HG02763 (cell line): ENCODE data around the gene IL1RAPL1.

ENCODE experiments used
- ATAC-seq: cut with Tn5 transposase; IDR thresholded peaks from one replicate; pipeline ENCODE4 v1.9.1; 2021; ENCODE audit warnings: mild to moderate bottlenecking, moderate library complexity; ENCODE audit not compliant: unreplicated experiment

IL1RAPL1 gene

GRCh38 chrX:29707088-29707487 is 1119.8 kb downstream of the IL1RAPL1 start:
- no peak for ATAC-seq

DNA sequence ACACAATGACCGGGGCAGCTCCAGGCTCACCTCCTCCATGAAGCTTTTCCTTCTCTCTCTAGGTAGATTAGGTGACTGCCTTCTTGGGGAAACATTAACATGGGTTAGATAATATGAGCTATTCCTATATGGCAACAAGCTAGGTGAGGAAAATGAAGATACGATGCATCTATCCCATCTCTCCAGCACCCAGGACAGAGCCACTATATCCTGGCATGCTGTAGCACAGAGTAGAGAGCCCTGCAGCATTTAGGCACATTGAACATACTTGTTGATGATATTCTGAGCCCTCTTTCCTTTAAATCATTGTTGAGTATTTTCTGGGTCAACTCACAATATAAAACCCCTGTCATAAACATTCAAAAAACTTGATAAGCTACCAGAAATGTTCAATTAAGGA is 1133.9 kb downstream of the IL1RAPL1 start:
- ATAC-seq = no peak

DNA sequence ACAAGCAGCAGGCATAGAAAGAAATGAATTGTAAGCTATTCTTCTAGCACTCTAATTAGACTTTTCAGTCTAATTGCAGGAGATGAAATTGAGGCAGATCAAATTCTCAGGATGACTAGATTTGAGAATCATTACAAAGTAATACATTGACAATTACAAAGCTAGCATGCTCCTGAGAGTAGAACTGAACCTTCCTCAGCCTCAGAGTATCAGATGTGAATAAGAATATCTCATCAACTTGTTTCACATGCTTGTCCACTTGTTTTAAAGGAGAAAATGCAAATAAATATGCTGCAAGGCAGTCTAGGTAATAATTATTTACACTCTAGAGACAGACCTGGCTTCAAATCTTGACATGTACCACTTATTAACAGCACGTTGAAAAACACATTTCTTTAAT is 1137.1 kb downstream of the IL1RAPL1 start:
- ATAC-seq = no peak

DNA sequence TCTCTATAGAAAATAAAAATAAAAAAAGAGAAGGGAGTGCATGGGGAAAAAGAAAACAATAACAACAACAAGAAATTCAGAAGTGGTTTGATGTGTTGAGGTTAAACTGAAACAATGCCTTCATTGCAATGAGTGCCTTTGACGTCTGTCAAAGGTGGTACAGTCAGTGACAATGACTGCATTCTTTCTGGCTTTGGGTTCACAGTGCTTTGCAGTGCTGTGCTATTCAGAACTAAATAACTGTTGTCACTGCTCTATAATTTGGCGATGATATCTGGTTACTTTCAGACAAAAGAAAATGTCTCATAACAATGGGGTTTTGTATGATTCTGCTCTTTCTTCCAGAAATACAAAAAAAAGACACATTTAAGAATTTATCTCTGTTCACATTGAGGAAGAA is 1139.6 kb downstream of the IL1RAPL1 start:
- ATAC-seq = no peak

- no peak for ATAC-seq
Measured at GRCh38 chrX:29728639-29729038, 1141.4 kb downstream of the IL1RAPL1 start.

GRCh38 chrX:29744966-29745365 is 1157.7 kb downstream of the IL1RAPL1 start:
- ATAC-seq = no peak

- no peak for ATAC-seq
Measured at GRCh38 chrX:29746326-29746725, 1159.1 kb downstream of the IL1RAPL1 start.

- ATAC-seq = no peak
Measured at GRCh38 chrX:29762006-29762405, 1174.8 kb downstream of the IL1RAPL1 start.

GRCh38 chrX:29775890-29776289 is 1188.6 kb downstream of the IL1RAPL1 start:
- ATAC-seq = no peak

DNA sequence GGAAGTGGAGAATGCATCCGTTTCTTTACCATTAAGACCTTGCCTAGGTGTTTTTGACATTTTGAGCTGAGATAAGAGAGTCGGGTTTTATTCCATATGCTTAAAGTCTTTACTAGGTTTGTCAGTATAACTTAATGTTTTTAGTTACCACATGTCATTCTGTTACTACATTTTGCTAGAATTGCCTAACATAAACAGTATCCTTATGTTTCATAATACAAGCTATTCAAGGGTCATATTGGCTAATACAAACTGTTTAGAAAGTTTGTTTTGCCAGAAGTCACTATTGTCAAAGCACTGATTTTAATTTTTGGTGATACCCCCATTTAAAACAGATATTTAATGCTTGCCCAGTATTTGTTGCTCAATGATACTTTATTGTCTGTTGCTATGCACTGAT is 1200.4 kb downstream of the IL1RAPL1 start:
- no peak for ATAC-seq

DNA sequence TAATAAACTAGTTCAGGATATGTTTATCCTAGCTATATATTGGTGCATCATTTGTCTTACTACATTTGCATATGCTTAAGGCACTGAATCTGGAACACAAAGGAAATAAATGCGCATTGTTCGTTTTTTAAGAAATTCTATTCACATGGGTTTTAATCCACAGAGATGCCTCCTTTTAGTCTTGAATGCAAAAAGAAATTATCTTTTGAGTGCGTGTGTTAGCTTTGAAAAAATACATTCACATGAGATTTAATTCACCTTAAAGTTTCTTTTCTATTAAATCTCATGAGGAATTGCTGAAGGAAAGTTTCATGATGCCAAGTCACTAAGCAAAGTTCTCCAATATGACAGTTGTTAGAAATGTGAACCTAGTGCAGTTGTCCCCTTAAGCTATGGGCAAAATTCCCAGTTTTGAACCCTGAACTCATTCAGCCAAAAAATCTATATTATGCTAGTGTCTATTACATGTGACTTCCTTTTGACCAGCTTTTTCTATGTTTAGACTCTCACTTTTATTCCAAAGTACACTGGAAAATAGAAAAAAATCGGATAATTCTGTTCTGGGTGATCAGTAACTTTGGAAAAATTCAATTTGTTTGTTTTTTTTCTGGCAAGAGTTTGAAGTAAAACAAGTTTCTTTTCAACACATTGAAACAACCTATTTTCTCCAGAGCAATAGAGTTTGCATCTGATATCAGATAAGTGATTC is 1201.9 kb downstream of the IL1RAPL1 start:
- ATAC-seq = no peak

- no peak for ATAC-seq
Measured at GRCh38 chrX:29792335-29792734, 1205.1 kb downstream of the IL1RAPL1 start.

GRCh38 chrX:29797156-29797555 is 1209.9 kb downstream of the IL1RAPL1 start:
- ATAC-seq = no peak

- ATAC-seq = no peak
Measured at GRCh38 chrX:29798469-29798868, 1211.2 kb downstream of the IL1RAPL1 start.

- no peak for ATAC-seq
Measured at GRCh38 chrX:29813174-29813573, 1225.9 kb downstream of the IL1RAPL1 start.

DNA sequence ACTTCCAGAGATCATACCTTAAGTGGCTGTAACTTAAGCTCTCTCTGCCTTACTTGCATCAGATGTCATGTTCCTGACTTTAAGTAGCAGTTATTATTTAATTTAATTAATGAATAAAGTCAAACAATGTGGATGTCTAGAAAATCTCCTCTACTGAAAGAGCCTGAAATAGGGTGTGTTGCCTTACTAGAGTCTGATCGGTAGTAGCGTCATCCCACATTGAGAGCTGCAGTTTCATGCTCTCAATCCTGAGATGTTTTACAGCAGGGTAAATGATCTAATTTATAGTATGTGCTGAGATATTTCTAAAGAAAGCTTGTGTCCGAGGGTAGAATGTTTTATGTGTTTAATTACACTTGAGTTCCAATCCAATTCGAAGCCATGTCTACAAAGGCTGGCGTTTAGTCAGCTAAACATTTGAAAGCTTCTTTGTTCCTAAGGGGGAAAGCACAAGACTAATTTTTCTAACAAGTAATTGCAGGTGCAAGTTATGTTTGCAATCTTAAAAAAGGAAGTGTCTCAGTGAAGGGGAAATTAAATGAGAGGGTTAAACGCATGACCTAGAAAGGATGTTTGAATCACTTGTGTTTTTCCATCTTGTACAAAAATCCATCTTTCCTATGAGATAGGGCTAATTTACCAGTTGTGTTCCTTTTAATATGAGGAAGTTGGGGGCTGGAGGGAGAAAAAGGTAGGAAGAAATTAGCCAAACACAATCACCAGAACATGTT is 1237.1 kb downstream of the IL1RAPL1 start:
- ATAC-seq = no peak

- no peak for ATAC-seq
Measured at GRCh38 chrX:29826742-29827141, 1239.5 kb downstream of the IL1RAPL1 start.

DNA sequence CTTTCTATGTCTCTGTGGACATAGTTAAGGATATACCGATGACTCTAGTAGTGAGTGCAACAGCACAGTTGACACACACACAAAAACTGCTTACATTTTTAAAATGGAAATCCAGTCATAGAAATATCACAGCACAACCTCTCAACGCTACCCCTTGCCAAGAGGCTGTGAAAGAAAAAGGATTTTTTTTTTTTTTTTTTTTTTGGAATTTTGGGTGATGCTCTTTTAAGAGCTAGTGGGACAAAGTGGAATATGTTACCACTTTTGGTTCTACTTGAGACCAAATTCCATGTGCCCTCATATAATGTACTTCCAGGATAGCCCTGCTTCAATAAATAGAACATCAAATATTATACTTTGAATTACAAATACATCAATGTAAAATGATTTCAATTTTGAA is 1247.1 kb downstream of the IL1RAPL1 start:
- no peak for ATAC-seq

DNA sequence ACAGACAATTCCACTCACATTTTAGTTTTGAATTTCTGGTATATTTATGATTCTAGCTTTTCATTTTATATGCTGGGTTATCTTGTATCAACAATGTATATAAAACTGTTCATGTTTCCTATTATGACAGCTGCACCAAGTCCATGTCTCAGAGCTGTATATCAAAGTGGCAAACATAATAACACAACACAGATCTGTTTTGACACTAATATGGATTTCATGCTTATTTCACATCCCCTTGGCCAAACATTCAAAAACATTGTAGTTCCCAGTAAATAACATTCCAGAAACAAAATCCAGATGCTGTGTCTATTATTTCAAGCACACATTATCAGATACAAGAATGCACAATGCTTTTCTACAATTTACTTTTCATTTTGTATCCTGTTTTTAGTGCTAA is 1247.5 kb downstream of the IL1RAPL1 start:
- ATAC-seq = no peak

- no peak for ATAC-seq
Measured at GRCh38 chrX:29841750-29842149, 1254.5 kb downstream of the IL1RAPL1 start.

DNA sequence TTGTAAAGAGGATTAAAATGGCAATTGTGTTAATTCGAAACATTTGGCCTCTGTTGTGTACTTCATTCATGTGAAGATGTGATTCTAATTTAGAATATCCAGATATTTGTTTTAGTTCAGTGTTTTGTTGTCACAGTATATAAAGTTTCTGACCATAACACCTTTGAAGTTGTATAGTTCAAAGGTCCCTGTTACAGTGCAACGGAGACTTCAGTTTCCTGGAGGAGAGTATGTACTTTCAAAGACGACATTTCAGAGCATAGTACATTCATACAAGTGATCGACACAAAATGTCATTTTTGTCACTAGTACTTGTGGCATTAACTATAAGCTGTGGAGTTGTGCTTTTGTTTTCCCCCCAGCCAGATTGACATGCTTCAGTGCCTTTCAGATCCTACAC is 1255.3 kb downstream of the IL1RAPL1 start:
- no peak for ATAC-seq

GRCh38 chrX:29851857-29852605 is 1264.8 kb downstream of the IL1RAPL1 start:
- ATAC-seq = no peak
